H1 (cell line): ENCODE measurements around the gene APOA4. TPM values are rescaled to one million over a fixed set of nuclear protein-coding genes. Genes with fewer than 3 reads are reported as not detected.
A peak's percentile ranks its signal among the peaks of the same experiment; 100 is the strongest.

Source experiments
- CTCF ChIA-PET: fragments of 300-600 bp; sonication (Branson Sonifier 250); formaldehyde crosslinking; loops from one replicate; lab custom pipeline; 2021; ENCODE audit not compliant: partially characterized antibody; lab: Charles Lee
- POLR2A ChIA-PET: fragments of 300-600 bp; sonication (Branson Sonifier 250); formaldehyde crosslinking; loops from one replicate; lab custom pipeline; 2021; ENCODE audit warnings: inconsistent platforms; ENCODE audit not compliant: partially characterized antibody; lab: Charles Lee
- DNase-seq, 2 experiments: peaks; one replicate each; pipeline versions ENCODE4 v3.0.0 to v3.0.0-alpha.2; 2010 to 2022; ENCODE audit warnings: low spot score in 2 of 2, low read depth in 1 of 2, mixed read lengths in 1 of 2
- FAIRE-seq: peaks from 2 replicates; lab custom pipeline; 2011; peaks lifted over from hg19 to GRCh38; lab: Jason Lieb, UNC
- H2AFZ ChIP-seq: 2 replicates; pipeline ENCODE4 v1.8.1; 2012; ENCODE audit warnings: low read length, inconsistent platforms
- H2AK5ac ChIP-seq: 2 replicates; pipeline ENCODE4 v1.6.1; 2013; ENCODE audit warnings: low read depth, low read length
- H2BK120ac ChIP-seq: replicated peaks from 2 replicates; pipeline ENCODE3; 2013; ENCODE audit warnings: low read depth, low read length, inconsistent platforms
- H2BK12ac ChIP-seq: 2 replicates; pipeline ENCODE4 v1.6.1; 2013; ENCODE audit warnings: low read depth, low read length
- H2BK15ac ChIP-seq: 2 replicates; pipeline ENCODE4 v1.6.1; 2013; ENCODE audit warnings: low read length
- H2BK20ac ChIP-seq: 2 replicates; pipeline ENCODE4 v1.6.1; 2013; ENCODE audit warnings: low read length
- H2BK5ac ChIP-seq: 2 replicates; pipeline ENCODE4 v1.6.1; 2013; ENCODE audit warnings: low read depth, low read length
- H3K14ac ChIP-seq: 2 replicates; pipeline ENCODE4 v1.6.1; 2013; ENCODE audit warnings: inconsistent platforms; ENCODE audit not compliant: insufficient read length
- H3K18ac ChIP-seq: 2 replicates; pipeline ENCODE4 v1.6.1; 2013; ENCODE audit warnings: low read length; ENCODE audit errors: extremely low read depth
- H3K23ac ChIP-seq: 2 replicates; pipeline ENCODE4 v1.6.1; 2013; ENCODE audit warnings: inconsistent platforms; ENCODE audit not compliant: insufficient read length
- H3K23me2 ChIP-seq: 2 replicates; pipeline ENCODE4 v1.6.1; 2013; ENCODE audit warnings: low read depth, low read length
- H3K27ac ChIP-seq: 2 replicates; pipeline ENCODE4 v1.6.1; 2011; ENCODE audit warnings: low read depth, low read length, inconsistent platforms
- H3K27me3 ChIP-seq, 4 experiments: replicated peaks in 1 of 4; 1 replicate in 1 of 4; 2 replicates in 3 of 4; pipeline versions ENCODE4 v1.6.1 to v1.8.1; 2011 to 2013; ENCODE audit warnings: low read length in 3 of 4, mild to moderate bottlenecking in 3 of 4, inconsistent platforms in 2 of 4, mixed read lengths in 2 of 4, moderate library complexity in 1 of 4; ENCODE audit not compliant: control insufficient read depth in 3 of 4, insufficient read depth in 3 of 4; ENCODE audit errors: extremely low read depth in 1 of 4
- H3K36me3 ChIP-seq, 4 experiments: 2 replicates each; pipeline versions ENCODE4 v1.6.1 to v1.8.1; 2011 to 2013; ENCODE audit warnings: mild to moderate bottlenecking in 4 of 4, low read length in 3 of 4, moderate library complexity in 2 of 4, control low read depth in 1 of 4, inconsistent platforms in 1 of 4; ENCODE audit not compliant: insufficient read depth in 4 of 4, control insufficient read depth in 2 of 4
- H3K4ac ChIP-seq: replicated peaks from 2 replicates; pipeline ENCODE3; 2013; ENCODE audit warnings: low read length, low read depth, mixed read lengths, inconsistent platforms; ENCODE audit not compliant: insufficient read length
- H3K4me1 ChIP-seq, 4 experiments: replicated peaks in 1 of 4; 1 replicate in 1 of 4; 2 replicates in 3 of 4; pipeline versions ENCODE4 v1.6.1 to v1.8.1; 2011 to 2013; ENCODE audit warnings: low read length in 3 of 4, inconsistent platforms in 2 of 4, mixed read lengths in 1 of 4; ENCODE audit not compliant: insufficient read depth in 4 of 4, control insufficient read depth in 3 of 4
- H3K4me2 ChIP-seq, 2 experiments: 2 replicates each; pipeline versions ENCODE4 v1.6.1 to v1.8.1; 2011 to 2013; ENCODE audit warnings: low read depth in 2 of 2, low read length in 2 of 2, control low read depth in 1 of 2, inconsistent platforms in 1 of 2, mild to moderate bottlenecking in 1 of 2; ENCODE audit not compliant: insufficient read depth in 1 of 2
- H3K4me3 ChIP-seq, 4 experiments: fragments of 200-600, 300-600 bp in 1 of 4; sonication (generic), shearing (Covaris generic), sonication (Bioruptor Twin) in 1 of 4; 2 replicates each; pipeline versions ENCODE4 v1.5.1 to v1.8.1; 2011 to 2016; ENCODE audit warnings: low read length in 4 of 4, low read depth in 3 of 4, control low read depth in 2 of 4, inconsistent platforms in 2 of 4, mild to moderate bottlenecking in 2 of 4, mixed read lengths in 1 of 4, moderate library complexity in 1 of 4; ENCODE audit not compliant: insufficient read depth in 2 of 4; ENCODE audit errors: extremely low read depth in 1 of 4
- H3K56ac ChIP-seq: replicated peaks from 2 replicates; pipeline ENCODE3; 2013; ENCODE audit warnings: low read depth, mild to moderate bottlenecking, mixed read lengths, low read length, inconsistent platforms; ENCODE audit not compliant: insufficient read length
- H3K79me1 ChIP-seq: 2 replicates; pipeline ENCODE4 v1.6.1; 2013; ENCODE audit warnings: low read depth, low read length, control low read depth
- H3K79me2 ChIP-seq, 2 experiments: 2 replicates each; pipeline versions ENCODE4 v1.6.1 to v1.8.1; 2012 to 2013; ENCODE audit warnings: low read length in 2 of 2, mild to moderate bottlenecking in 2 of 2, inconsistent platforms in 1 of 2; ENCODE audit not compliant: insufficient read depth in 2 of 2, control insufficient read depth in 1 of 2
- H3K9ac ChIP-seq, 4 experiments: replicated peaks in 1 of 4; 1 replicate in 1 of 4; 2 replicates in 3 of 4; pipeline versions ENCODE4 v1.6.1 to v1.8.1; 2011 to 2013; ENCODE audit warnings: low read depth in 3 of 4, low read length in 3 of 4, control low read depth in 2 of 4, mild to moderate bottlenecking in 2 of 4, moderate library complexity in 2 of 4, inconsistent platforms in 1 of 4; ENCODE audit errors: extremely low read depth in 1 of 4
- H3K9me3 ChIP-seq, 2 experiments: 2 replicates each; pipeline versions ENCODE4 v1.6.1 to v1.8.1; 2012 to 2013; ENCODE audit warnings: mild to moderate bottlenecking in 2 of 2, moderate library complexity in 2 of 2, control low read depth in 1 of 2, inconsistent platforms in 1 of 2, low read depth in 1 of 2, low read length in 1 of 2, mixed read lengths in 1 of 2; ENCODE audit not compliant: insufficient read depth in 2 of 2
- H4K20me1 ChIP-seq, 2 experiments: replicated peaks in 1 of 2; 2 replicates each; pipeline versions ENCODE3 to v1.8.1; 2011 to 2013; ENCODE audit warnings: inconsistent platforms in 2 of 2, low read length in 2 of 2, mild to moderate bottlenecking in 1 of 2; ENCODE audit not compliant: insufficient read depth in 2 of 2, control insufficient read depth in 1 of 2
- H4K5ac ChIP-seq: 2 replicates; pipeline ENCODE4 v1.6.1; 2013; ENCODE audit warnings: low read length, low read depth, mixed read lengths, inconsistent platforms; ENCODE audit not compliant: insufficient read length
- H4K8ac ChIP-seq: 2 replicates; pipeline ENCODE4 v1.8.0; 2013; ENCODE audit warnings: mild to moderate bottlenecking, moderate library complexity, low read length, inconsistent platforms; ENCODE audit not compliant: insufficient read depth; ENCODE audit errors: extremely low read depth
- H4K91ac ChIP-seq: replicated peaks from 2 replicates; pipeline ENCODE3; 2013; ENCODE audit warnings: low read length, mixed read lengths, inconsistent platforms; ENCODE audit not compliant: insufficient read length
- CBX5 ChIP-seq: fragments of 300-800, 300-1000 bp; sonication (generic); IDR thresholded peaks from 2 replicates; pipeline ENCODE4 v1.7.1; 2016; ENCODE audit warnings: antibody characterized with exemption, low read length, low read depth
- CBX8 ChIP-seq: fragments of 300-800, 300-1000 bp; sonication (generic); IDR thresholded peaks from 2 replicates; pipeline ENCODE4 v1.7.1; 2016; ENCODE audit warnings: low read depth, low read length, borderline replicate concordance
- CTBP2 ChIP-seq: IDR thresholded peaks from 2 replicates; pipeline ENCODE4 v1.7.0; 2011; ENCODE audit warnings: borderline replicate concordance, mild to moderate bottlenecking, moderate library complexity, mixed read lengths, low read length; ENCODE audit not compliant: insufficient read depth, insufficient read length
- FOSL1 ChIP-seq: IDR thresholded peaks from 2 replicates; pipeline ENCODE4 v1.6.1; 2011; ENCODE audit warnings: mild to moderate bottlenecking, low read depth, low read length, moderate library complexity; ENCODE audit not compliant: insufficient read depth
- MAFK ChIP-seq: IDR thresholded peaks from 2 replicates; pipeline ENCODE4 v1.6.1; 2012; ENCODE audit warnings: low read depth, mild to moderate bottlenecking, improper control_type of control experiment, low read length
- SIX5 ChIP-seq: IDR thresholded peaks from 2 replicates; pipeline ENCODE4 v1.6.1; 2011; ENCODE audit warnings: mild to moderate bottlenecking, low read depth, low read length
- TEAD4 ChIP-seq: IDR thresholded peaks from 2 replicates; pipeline ENCODE4 v1.6.1; 2012; ENCODE audit warnings: low read depth, low read length, inconsistent platforms, mixed read lengths
- WGBS, 2 experiments: shearing (Covaris generic) in 1 of 2; methylation state at CpG; one replicate each; pipeline versions ENCODE4 v1.1.6 to v1.1.7; 2013 to 2015; ENCODE audit warnings: low lambda C conversion rate in 2 of 2, mixed read lengths in 2 of 2, inconsistent platforms in 1 of 2, low coverage in 1 of 2, missing lambda C conversion rate in 1 of 2; ENCODE audit not compliant: insufficient replicate concordance in 2 of 2, insufficient coverage in 1 of 2, insufficient read length in 1 of 2; ENCODE audit errors: extremely low coverage in 1 of 2, missing lambda C conversion rate in 1 of 2; 5-methylcytosine and 5-hydroxymethylcytosine counted together
- polyA plus RNA-seq, 7 experiments: library from polyadenylated mRNA; depleted of rRNA in 3 of 7; stranded (reverse) in 5 of 7; unstranded in 2 of 7; fragments of >200 nt in 5 of 7; fragments of 200-250 nt in 2 of 7; gene quantifications; 1 replicate in 5 of 7; 2 replicates in 1 of 7; 4 replicates in 1 of 7; pipeline versions ENCODE4 v1.2.1 to v1.2.3, GENCODE V29; 2011 to 2013; ENCODE audit warnings: missing spikeins in 2 of 7, mixed read lengths in 2 of 7
- total RNA-seq: library from RNA; stranded (reverse); fragmentation: NEBNext Ultra II Directional; extraction: Animal tissue kit (Norgen Biotek cat#: 25700); gene quantifications from 2 replicates; pipeline ENCODE4 v1.2.1, GENCODE V29; 2021
- TF ChIP-seq, protein P1 (sequence below): IDR thresholded peaks from 2 replicates; pipeline ENCODE4 v1.6.1; 2011; ENCODE audit warnings: low read length, improper control_type of control experiment
- TF ChIP-seq, protein P2 (sequence below): IDR thresholded peaks from 2 replicates; pipeline ENCODE4 v1.6.1; 2011; ENCODE audit warnings: low read depth, mild to moderate bottlenecking, low read length; ENCODE audit not compliant: insufficient read depth

APOA4 gene
- total and polyA plus RNA-seq, 2 of the 8 experiments (the other 6 are each of a cell fraction or from before 2014, with no cell fraction given), result not detected

DNA sequence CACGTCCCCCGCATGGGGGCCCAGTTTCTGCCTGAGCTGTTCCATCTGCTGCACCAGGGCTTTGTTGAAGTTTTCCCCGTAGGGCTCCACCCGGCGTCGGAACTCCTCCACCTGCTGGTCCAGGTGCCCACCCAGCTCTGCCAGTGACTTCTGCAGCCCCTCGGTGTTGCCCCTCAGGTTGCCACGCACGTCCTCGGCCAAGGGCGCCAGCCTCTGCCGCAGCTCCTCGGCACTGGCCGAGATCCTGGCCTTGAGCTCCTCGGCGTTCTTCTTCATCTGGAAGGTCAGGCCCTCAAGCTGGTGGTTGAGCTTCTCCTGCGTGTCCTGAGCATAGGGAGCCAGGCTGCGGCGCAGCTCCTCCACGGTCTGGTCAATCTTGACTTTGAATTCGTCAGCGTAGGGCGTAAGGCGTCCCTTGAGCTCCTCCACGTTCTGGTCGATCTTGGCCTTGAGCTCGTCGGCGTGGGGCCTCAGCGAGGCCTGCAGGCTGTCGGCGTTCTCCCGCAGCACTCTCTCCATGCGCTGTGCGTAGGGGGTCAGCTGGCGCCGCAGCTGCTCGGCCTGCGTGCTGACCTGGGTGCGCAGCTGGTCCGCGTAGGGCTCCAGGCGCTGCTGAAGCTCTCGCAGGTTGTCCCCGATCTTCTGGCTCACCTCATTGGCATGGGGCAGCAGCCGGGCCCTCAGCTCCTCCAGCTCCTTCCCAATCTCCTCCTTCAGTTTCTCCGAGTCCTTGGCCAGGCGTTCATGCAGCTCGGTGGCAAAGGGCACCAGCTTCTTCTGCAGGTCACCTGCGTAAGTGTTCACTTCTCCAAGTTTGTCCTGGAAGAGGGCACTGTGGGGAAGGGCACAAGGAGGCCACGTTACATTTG lies 1.8 kb downstream of the APOA4 start:
- Histone ChIP-seq H3K27ac (no peak overlapping the region), H3K4me1 (no peaks in the 10 kb centered on the region), H3K14ac (no peak overlapping the region), H4K5ac (no peak overlapping the region), H2BK12ac (no peak overlapping the region), H3K56ac (no peak overlapping the region), H3K23me2 (no peaks in the 10 kb centered on the region; the same call in 1 of the 2 replicates), H3K27me3 (no peaks in the 10 kb centered on the region), H3K9me3 (no peaks in the 10 kb centered on the region), H2AK5ac (no peak overlapping the region; the same call in 1 of the 2 replicates), H2BK5ac (no peak overlapping the region), H4K91ac (no peak overlapping the region), H3K18ac (no peak overlapping the region), H4K20me1 (no peaks in the 10 kb centered on the region), H4K8ac (peak overlapping the region; percentile 4; the same call in 1 of the 2 replicates), H3K4ac (no peak overlapping the region), H3K9ac (no peak overlapping the region), H3K79me1 (no peaks in the 10 kb centered on the region), H3K79me2 (no peaks in the 10 kb centered on the region), H2BK15ac (no peak overlapping the region), H3K36me3 (no peaks in the 10 kb centered on the region), H3K4me3 (no peak overlapping the region), H3K23ac (no peak overlapping the region), H3K4me2 (no peak overlapping the region), H2AFZ (no peak overlapping the region), H2BK120ac (no peak overlapping the region), H2BK20ac (no peak overlapping the region)
- FAIRE-seq (no peak), DNase-seq (no peak)
- ChIA-PET CTCF (interaction anchor here (0.7 to 6.9 kb wide), 9 partner anchors 8 to 285 kb away, joined by 3 to 60 read pairs (median 5); partner anchors contain the start of genes APOA1, APOA5, APOC3 and ZPR1), POLR2A (interaction anchor here (1.1 kb wide), 1 partner anchor 8 kb away, joined by 3 read pairs; the partner anchor contains the start of gene APOC3)
- 92% methylated on average over 50 of the region's 51 CpGs; no CpG with 5 or more reads in 1 of the 2 experiments for WGBS, 2 experiments
- TF ChIP-seq, protein P1, sequence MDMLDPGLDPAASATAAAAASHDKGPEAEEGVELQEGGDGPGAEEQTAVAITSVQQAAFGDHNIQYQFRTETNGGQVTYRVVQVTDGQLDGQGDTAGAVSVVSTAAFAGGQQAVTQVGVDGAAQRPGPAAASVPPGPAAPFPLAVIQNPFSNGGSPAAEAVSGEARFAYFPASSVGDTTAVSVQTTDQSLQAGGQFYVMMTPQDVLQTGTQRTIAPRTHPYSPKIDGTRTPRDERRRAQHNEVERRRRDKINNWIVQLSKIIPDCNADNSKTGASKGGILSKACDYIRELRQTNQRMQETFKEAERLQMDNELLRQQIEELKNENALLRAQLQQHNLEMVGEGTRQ, result no peak
- TF ChIP-seq CTBP2 (no peak), TEAD4 (no peak), FOSL1 (no peak), CBX8 (no peak), CBX5 (no peak), SIX5 (no peak), MAFK (no peak)
- TF ChIP-seq, protein P2, sequence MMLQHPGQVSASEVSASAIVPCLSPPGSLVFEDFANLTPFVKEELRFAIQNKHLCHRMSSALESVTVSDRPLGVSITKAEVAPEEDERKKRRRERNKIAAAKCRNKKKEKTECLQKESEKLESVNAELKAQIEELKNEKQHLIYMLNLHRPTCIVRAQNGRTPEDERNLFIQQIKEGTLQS, result no peak
